Liver (tissue), 9 donors: ENCODE measurements around the gene ZNF570. TPM values are rescaled to one million over a fixed set of nuclear protein-coding genes. Genes with fewer than 3 reads are reported as not detected.
A peak's percentile ranks its signal among the peaks of the same experiment; 100 is the strongest.

Experiments used
- DNase-seq: peaks from one replicate; pipeline ENCODE4 v3.0.0-alpha.2; 2017; ENCODE audit warnings: low spot score
- H3K27ac ChIP-seq, 2 donors: one replicate each; pipeline ENCODE4 v1.7.0; 2013; ENCODE audit warnings: inconsistent platforms in 2 of 2, low read length in 2 of 2, control low read depth in 1 of 2, low read depth in 1 of 2, mild to moderate bottlenecking in 1 of 2
- H3K27me3 ChIP-seq, 4 donors: one replicate each; pipeline versions ENCODE4 v1.6.1 to v1.7.0; 2013; ENCODE audit warnings: low read length in 3 of 4, inconsistent platforms in 1 of 4, mild to moderate bottlenecking in 1 of 4, moderate library complexity in 1 of 4; ENCODE audit not compliant: control insufficient read depth in 4 of 4, insufficient read depth in 4 of 4
- H3K36me3 ChIP-seq, 4 donors: one replicate each; pipeline versions ENCODE4 v1.6.1 to v1.7.0; 2013; ENCODE audit warnings: low read length in 3 of 4, mild to moderate bottlenecking in 3 of 4, low read depth in 1 of 4, moderate library complexity in 1 of 4; ENCODE audit not compliant: control insufficient read depth in 4 of 4, insufficient read depth in 3 of 4
- H3K4me1 ChIP-seq, 4 donors: one replicate each; pipeline versions ENCODE4 v1.6.1 to v1.7.0; 2013; ENCODE audit warnings: low read length in 3 of 4, mild to moderate bottlenecking in 3 of 4, moderate library complexity in 1 of 4; ENCODE audit not compliant: control insufficient read depth in 4 of 4, insufficient read depth in 4 of 4
- H3K4me3 ChIP-seq, 3 donors: one replicate each; pipeline versions ENCODE4 v1.6.1 to v1.7.0; 2013; ENCODE audit warnings: low read length in 3 of 3, control low read depth in 1 of 3, low read depth in 1 of 3, mild to moderate bottlenecking in 1 of 3
- H3K9ac ChIP-seq, 2 donors: one replicate each; pipeline ENCODE4 v1.7.0; 2013; ENCODE audit warnings: low read length in 2 of 2, mild to moderate bottlenecking in 2 of 2, moderate library complexity in 2 of 2, control low read depth in 1 of 2, low read depth in 1 of 2
- H3K9me3 ChIP-seq, 4 donors: one replicate each; pipeline versions ENCODE4 v1.6.1 to v1.7.0; 2013; ENCODE audit warnings: low read length in 3 of 4; ENCODE audit not compliant: control insufficient read depth in 4 of 4
- ATF3 ChIP-seq: IDR thresholded peaks from 2 replicates; pipeline ENCODE4 v1.6.1; 2016; ENCODE audit warnings: antibody characterized with exemption
- CTCF ChIP-seq: fragments of 150-350 bp; IDR thresholded peaks from 2 replicates; pipeline ENCODE4 v1.5.1; 2017; ENCODE audit warnings: improper control_type of control experiment, low read depth, low read length; ENCODE audit not compliant: missing input control
- EGR1 ChIP-seq, 2 donors: IDR thresholded peaks; 2 replicates each; pipeline ENCODE4 v1.6.1; 2016 to 2018; ENCODE audit warnings: antibody characterized with exemption in 2 of 2, low read depth in 2 of 2
- FOXA1 ChIP-seq: IDR thresholded peaks from 2 replicates; pipeline ENCODE4 v1.6.1; 2016; ENCODE audit warnings: antibody characterized with exemption
- FOXA2 ChIP-seq: IDR thresholded peaks from 2 replicates; pipeline ENCODE4 v1.6.1; 2016; ENCODE audit warnings: antibody characterized with exemption
- GABPA ChIP-seq, 2 donors: IDR thresholded peaks in 1 of 2; conservative IDR thresholded peaks in 1 of 2; 2 replicates each; pipeline ENCODE4 v1.6.1; 2016; ENCODE audit warnings: antibody characterized with exemption in 2 of 2, mild to moderate bottlenecking in 1 of 2, moderate library complexity in 1 of 2
- HNF4A ChIP-seq, 2 donors: conservative IDR thresholded peaks; 2 replicates each; pipeline ENCODE4 v1.6.1; 2016; ENCODE audit warnings: antibody characterized with exemption in 2 of 2, mild to moderate bottlenecking in 2 of 2
- HNF4G ChIP-seq: IDR thresholded peaks from 2 replicates; pipeline ENCODE4 v1.6.1; 2016; ENCODE audit warnings: antibody characterized with exemption
- JUND ChIP-seq, 2 donors: IDR thresholded peaks; 2 replicates each; pipeline ENCODE4 v1.6.1; 2016; ENCODE audit warnings: antibody characterized with exemption in 2 of 2
- NR2F2 ChIP-seq: IDR thresholded peaks from 2 replicates; pipeline ENCODE4 v1.6.1; 2016; ENCODE audit warnings: antibody characterized with exemption
- RAD21 ChIP-seq, 2 donors: IDR thresholded peaks; 2 replicates each; pipeline ENCODE4 v1.6.1; 2016; ENCODE audit warnings: antibody characterized with exemption in 2 of 2, mild to moderate bottlenecking in 2 of 2
- REST ChIP-seq: IDR thresholded peaks from 2 replicates; pipeline ENCODE4 v1.6.1; 2016; ENCODE audit warnings: antibody characterized with exemption, mild to moderate bottlenecking
- RXRA ChIP-seq, 2 donors: IDR thresholded peaks; 2 replicates each; pipeline ENCODE4 v1.6.1; 2017 to 2018; ENCODE audit warnings: antibody characterized with exemption in 2 of 2, mild to moderate bottlenecking in 1 of 2
- SP1 ChIP-seq: IDR thresholded peaks from 2 replicates; pipeline ENCODE4 v1.6.1; 2018; ENCODE audit warnings: antibody characterized with exemption, mild to moderate bottlenecking
- TAF1 ChIP-seq: conservative IDR thresholded peaks from 2 replicates; pipeline ENCODE4 v1.6.1; 2016; ENCODE audit warnings: antibody characterized with exemption, mild to moderate bottlenecking
- WGBS: extraction: QIAGEN DNeasy Blood & Tissue Kit; methylation state at CpG from one replicate; pipeline ENCODE4 v1.1.7; 2013; 5-methylcytosine and 5-hydroxymethylcytosine counted together
- polyA plus RNA-seq, 2 donors: library from polyadenylated mRNA; stranded (reverse) in 1 of 2; unstranded in 1 of 2; fragments of 200-250 nt in 1 of 2; fragments of >200 nt in 1 of 2; fragmentation: Nextera tagmentation in 1 of 2; extraction: Ambion mirVana in 1 of 2; gene quantifications; one replicate each; pipeline versions ENCODE4 v1.2.1 to v1.2.3, GENCODE V29; 2013 to 2015
- total RNA-seq, 2 donors: library from RNA; depleted of rRNA; stranded (reverse); fragments of >200 nt; gene quantifications; one replicate each; pipeline ENCODE4 v1.2.3, GENCODE V29; 2014
- TF ChIP-seq, protein P1 (sequence below): IDR thresholded peaks from 2 replicates; pipeline ENCODE4 v1.6.1; 2016; ENCODE audit warnings: antibody characterized with exemption
- TF ChIP-seq, protein P2 (sequence below): IDR thresholded peaks from 2 replicates; pipeline ENCODE4 v1.6.1; 2016; ENCODE audit warnings: antibody characterized with exemption
- donor health status: healthy.
- donor health status: healthy.
- donor health status: healthy.
- donor health status: healthy.
- donor health status: healthy.

ZNF570 gene
- total and polyA plus RNA-seq, 4 donors, result 0.96 to 2.3 (median 1.6) TPM

DNA sequence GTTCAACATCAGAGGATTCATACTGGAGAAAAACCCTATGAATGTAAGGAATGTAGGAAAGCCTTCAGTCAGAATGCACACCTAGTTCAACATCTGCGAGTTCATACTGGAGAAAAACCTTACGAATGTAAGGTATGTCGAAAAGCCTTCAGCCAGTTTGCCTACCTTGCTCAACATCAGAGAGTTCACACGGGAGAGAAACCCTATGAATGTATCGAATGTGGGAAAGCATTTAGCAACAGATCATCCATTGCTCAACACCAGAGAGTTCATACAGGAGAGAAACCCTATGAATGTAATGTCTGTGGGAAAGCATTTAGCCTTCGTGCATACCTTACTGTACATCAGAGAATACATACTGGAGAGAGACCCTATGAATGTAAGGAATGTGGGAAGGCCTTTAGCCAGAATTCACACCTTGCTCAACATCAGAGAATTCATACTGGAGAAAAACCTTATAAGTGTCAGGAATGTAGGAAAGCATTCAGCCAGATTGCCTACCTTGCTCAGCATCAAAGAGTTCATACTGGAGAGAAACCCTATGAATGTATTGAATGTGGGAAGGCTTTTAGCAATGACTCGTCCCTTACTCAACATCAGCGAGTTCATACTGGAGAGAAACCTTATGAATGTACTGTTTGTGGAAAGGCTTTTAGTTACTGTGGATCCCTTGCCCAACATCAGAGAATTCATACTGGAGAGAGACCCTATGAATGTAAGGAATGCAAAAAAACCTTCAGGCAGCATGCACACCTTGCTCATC, 15.4 kb downstream of the ZNF570 start:
- Histone ChIP-seq H3K36me3 (peaks cover 7 to 42% (median 38%) of the 10 kb centered on the region in 4 donors), H3K4me1 (no peaks in the 10 kb centered on the region), H3K9me3 (peaks cover 41 to 87% (median 63%) of the 10 kb centered on the region in 4 donors), H3K27ac (no peak overlapping the region), H3K9ac (no peak overlapping the region), H3K27me3 (no peaks in the 10 kb centered on the region), H3K4me3 (peak overlapping the region in 2 of 3 donors; percentile 59 to 64)
- no peak for TF ChIP-seq JUND (IDR thresholded peaks at IDR 0.05)
- 97% methylated on average over 8 of the region's 8 CpGs for WGBS
- no peak for DNase-seq

DNA sequence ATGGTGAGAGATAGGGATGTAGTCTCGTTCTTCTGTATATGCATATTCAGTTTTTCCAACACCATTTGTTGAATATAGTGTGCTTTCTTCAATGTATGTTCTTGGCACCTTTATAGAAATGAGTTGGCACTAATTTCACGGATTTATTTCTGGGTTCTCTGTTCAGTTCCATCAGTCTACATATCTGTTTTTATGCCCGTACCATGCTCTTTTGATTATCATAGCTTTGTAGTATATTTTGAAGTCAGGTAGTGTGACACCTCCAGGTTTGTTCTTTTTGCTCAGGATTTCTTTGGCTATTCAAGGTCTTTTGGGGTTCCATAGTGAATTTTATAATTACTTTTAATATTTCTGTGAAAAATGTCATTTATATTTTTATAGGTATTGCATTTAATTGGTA, 23.1 kb downstream of the ZNF570 start:
- no peak for DNase-seq
- no peak overlapping the region for H3K9ac ChIP-seq
- no peak for TF ChIP-seq SP1
- no peak for TF ChIP-seq FOXA2
- TF ChIP-seq FOXA1, result no peak
- no peak for TF ChIP-seq GABPA (IDR thresholded peaks at IDR 0.05 in 1 of 2, conservative IDR thresholded peaks at IDR 0.05 in 1 of 2)
- TF ChIP-seq, protein P1, sequence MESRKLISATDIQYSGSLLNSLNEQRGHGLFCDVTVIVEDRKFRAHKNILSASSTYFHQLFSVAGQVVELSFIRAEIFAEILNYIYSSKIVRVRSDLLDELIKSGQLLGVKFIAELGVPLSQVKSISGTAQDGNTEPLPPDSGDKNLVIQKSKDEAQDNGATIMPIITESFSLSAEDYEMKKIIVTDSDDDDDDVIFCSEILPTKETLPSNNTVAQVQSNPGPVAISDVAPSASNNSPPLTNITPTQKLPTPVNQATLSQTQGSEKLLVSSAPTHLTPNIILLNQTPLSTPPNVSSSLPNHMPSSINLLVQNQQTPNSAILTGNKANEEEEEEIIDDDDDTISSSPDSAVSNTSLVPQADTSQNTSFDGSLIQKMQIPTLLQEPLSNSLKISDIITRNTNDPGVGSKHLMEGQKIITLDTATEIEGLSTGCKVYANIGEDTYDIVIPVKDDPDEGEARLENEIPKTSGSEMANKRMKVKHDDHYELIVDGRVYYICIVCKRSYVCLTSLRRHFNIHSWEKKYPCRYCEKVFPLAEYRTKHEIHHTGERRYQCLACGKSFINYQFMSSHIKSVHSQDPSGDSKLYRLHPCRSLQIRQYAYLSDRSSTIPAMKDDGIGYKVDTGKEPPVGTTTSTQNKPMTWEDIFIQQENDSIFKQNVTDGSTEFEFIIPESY, result no peak
- no peak for TF ChIP-seq RXRA (IDR thresholded peaks at IDR 0.05)
- no peak for TF ChIP-seq RAD21 (IDR thresholded peaks at IDR 0.05)
- TF ChIP-seq, protein P2, sequence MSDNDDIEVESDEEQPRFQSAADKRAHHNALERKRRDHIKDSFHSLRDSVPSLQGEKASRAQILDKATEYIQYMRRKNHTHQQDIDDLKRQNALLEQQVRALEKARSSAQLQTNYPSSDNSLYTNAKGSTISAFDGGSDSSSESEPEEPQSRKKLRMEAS, result no peak
- TF ChIP-seq HNF4G, result no peak
- no peaks in the 10 kb centered on the region for H3K36me3 ChIP-seq
- no peaks in the 10 kb centered on the region for H3K27me3 ChIP-seq
- no peak overlapping the region for H3K27ac ChIP-seq
- peaks cover 25 to 66% (median 30%) of the 10 kb centered on the region in 4 donors for H3K9me3 ChIP-seq
- no peaks in the 10 kb centered on the region for H3K4me1 ChIP-seq
- peak overlapping the region in 1 of 3 donors; percentile 17 for H3K4me3 ChIP-seq
- 72% methylated on average over 3 of the region's 3 CpGs for WGBS

- Histone ChIP-seq H3K9ac (no peak overlapping the region), H3K27ac (peak overlapping the region; percentile 63 to 68), H3K4me1 (no peaks in the 10 kb centered on the region), H3K36me3 (no peaks in the 10 kb centered on the region), H3K4me3 (peak overlapping the region; percentile 50 to 67 (median 60)), H3K27me3 (no peaks in the 10 kb centered on the region), H3K9me3 (peaks cover 15 to 32% (median 25%) of the 10 kb centered on the region in 4 donors)
- DNase-seq, result no peak
- 6% methylated on average over 12 of the region's 12 CpGs for WGBS
- TF ChIP-seq ATF3 (no peak), REST (no peak), HNF4A (conservative IDR thresholded peaks at IDR 0.05) (no peak), RXRA (IDR thresholded peaks at IDR 0.05) (no peak), FOXA1 (no peak), SP1 (no peak), TAF1 (no peak), GABPA (IDR thresholded peaks at IDR 0.05 in 1 of 2, conservative IDR thresholded peaks at IDR 0.05 in 1 of 2) (no peak), JUND (IDR thresholded peaks at IDR 0.05) (no peak), NR2F2 (no peak), CTCF (no peak), EGR1 (IDR thresholded peaks at IDR 0.05; ENCODE audit: low read depth in 2 of 2) (no peak), HNF4G (no peak)
- TF ChIP-seq, protein P2, result no peak
Observed at GRCh38 chr19:37505958-37506386, 36.8 kb downstream of the ZNF570 start.
